ENCODE data around the gene RFLNA.

- TF ChIP-seq CTCF (IDR thresholded peaks at IDR 0.05) (no peak), POLR2A (IDR thresholded peaks at IDR 0.05) (no peak)
These were observed 40.7 kb downstream of the RFLNA start for GRCh38 chr12:124335426-124336183.
